HCEC 1CT (cell line): ENCODE data around the gene CHST11.
A peak's percentile ranks its signal among the peaks of the same experiment; 100 is the strongest.

ENCODE experiments used
- DNase-seq: peaks from one replicate; pipeline ENCODE4 v3.0.0-alpha.2; 2017

The CHST11 gene

DNA sequence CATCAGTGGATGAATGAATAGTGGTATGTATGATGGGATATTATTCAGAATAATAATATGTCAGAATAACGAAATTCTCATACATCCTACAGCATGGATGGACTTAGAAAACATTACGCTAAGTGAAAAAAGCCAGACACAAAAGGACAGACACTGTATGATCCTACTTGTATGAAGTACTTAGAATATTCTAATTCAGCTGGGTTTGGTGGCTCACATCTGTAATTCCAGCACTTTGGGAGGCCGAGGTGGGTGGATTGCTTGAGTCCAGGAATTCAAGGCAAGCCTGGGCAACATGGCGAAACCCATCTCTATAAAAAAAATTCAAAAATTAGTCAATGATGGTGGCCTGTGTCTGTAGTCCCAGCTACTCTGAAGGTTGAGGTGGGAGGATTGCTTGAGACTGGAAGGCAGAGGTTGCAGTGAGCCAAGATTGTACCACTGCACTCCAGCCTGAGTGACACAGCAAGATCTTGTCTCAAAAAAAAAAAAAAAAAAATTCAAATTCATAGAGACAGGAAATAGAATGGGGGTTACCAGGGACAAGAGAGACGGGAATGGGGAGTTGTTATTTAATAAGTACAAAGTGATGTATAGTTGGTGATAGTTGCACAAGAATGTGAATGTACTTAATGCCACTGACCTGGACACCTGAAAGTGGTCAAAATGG lies 132.3 kb downstream of the CHST11 start:
- DNase-seq = no peak

DNA sequence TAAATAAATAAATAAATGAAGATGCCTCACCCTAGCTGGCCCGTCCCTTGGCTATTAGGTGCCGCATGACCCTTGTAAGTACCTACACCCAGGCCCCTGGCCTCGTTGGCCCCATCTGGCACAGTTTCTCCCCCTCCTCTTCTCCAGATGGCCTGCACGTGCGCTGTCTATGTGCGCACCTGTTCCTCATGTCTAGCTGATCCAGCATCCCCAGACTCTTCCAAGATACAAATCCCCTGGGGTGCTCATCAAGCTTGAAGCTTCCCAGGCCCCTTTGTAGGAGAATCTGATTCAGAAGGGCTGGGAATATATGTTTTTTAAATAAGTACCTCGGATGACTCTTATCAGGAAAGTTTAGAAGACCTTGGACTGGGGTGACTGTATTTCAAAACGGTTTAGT lies 133.3 kb downstream of the CHST11 start:
- no peak for DNase-seq

DNA sequence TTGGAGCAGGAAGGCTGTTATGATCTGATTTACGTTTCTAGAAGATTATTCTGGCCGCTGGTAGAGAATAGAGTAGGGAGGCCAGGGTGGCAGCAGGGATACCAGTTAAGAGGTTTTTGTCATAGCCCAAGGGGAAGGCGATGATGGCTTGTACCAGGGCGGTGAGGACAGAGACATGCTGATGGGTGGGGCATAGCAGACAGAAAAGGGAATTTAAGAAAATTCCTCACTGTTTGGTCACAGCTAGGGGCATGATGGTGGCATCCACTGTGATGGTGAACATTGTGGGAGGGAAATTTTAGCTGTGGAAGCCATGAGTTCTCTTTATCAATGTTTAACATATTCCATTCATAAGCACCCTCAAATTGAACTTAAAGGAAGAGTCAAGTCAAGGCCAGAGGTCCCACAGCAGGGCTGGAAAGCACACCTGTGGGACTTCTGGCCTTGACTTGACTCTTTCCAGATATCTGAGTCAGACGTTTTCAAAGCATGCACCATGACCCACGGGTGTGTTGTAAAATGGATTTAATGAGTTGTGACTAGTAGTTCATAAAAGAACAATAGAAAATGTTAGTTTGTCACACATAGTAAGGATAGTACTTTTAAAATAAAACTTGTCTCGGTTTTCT lies 134.6 kb downstream of the CHST11 start:
- DNase-seq = no peak

GRCh38 chr12:104593482-104593881 lies 136.7 kb downstream of the CHST11 start:
- no peak for DNase-seq

- peak; percentile 91 for DNase-seq
Observed at GRCh38 chr12:104596134-104596799, 139.5 kb downstream of the CHST11 start.

- DNase-seq = no peak
Observed at GRCh38 chr12:104596898-104597843, 140.4 kb downstream of the CHST11 start.

- DNase-seq = no peak
Observed at GRCh38 chr12:104598342-104599271, 141.9 kb downstream of the CHST11 start.

- DNase-seq = no peak
Observed at GRCh38 chr12:104599272-104600035, 142.7 kb downstream of the CHST11 start.

GRCh38 chr12:104600036-104600712 lies 143.4 kb downstream of the CHST11 start:
- no peak for DNase-seq

- DNase-seq = no peak
Observed at GRCh38 chr12:104600790-104601739, 144.3 kb downstream of the CHST11 start.

GRCh38 chr12:104602406-104602805 lies 145.7 kb downstream of the CHST11 start:
- no peak for DNase-seq

GRCh38 chr12:104602896-104603295 lies 146.1 kb downstream of the CHST11 start:
- peak; percentile 25 for DNase-seq

DNA sequence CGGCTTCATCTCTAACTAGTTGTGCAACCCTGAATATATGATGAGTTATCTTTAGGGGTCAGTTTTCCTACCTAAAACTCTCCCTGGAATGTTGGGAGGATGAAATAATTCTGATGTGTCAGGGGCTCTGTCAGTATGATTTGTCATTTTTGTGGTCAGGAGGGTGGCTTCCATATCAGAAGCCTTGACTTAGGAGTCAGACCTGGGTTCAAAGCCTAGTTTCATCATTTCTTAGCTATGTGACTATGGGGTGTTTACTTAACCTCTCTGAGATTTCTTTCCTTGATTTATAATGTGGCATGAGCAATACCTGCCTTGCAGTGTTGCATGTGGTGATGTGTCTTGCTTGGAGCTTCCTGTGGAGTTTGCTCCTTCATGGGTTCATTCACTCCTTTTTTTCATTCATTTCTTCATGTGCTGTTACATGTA lies 146.8 kb downstream of the CHST11 start:
- DNase-seq = peak; percentile 95

DNA sequence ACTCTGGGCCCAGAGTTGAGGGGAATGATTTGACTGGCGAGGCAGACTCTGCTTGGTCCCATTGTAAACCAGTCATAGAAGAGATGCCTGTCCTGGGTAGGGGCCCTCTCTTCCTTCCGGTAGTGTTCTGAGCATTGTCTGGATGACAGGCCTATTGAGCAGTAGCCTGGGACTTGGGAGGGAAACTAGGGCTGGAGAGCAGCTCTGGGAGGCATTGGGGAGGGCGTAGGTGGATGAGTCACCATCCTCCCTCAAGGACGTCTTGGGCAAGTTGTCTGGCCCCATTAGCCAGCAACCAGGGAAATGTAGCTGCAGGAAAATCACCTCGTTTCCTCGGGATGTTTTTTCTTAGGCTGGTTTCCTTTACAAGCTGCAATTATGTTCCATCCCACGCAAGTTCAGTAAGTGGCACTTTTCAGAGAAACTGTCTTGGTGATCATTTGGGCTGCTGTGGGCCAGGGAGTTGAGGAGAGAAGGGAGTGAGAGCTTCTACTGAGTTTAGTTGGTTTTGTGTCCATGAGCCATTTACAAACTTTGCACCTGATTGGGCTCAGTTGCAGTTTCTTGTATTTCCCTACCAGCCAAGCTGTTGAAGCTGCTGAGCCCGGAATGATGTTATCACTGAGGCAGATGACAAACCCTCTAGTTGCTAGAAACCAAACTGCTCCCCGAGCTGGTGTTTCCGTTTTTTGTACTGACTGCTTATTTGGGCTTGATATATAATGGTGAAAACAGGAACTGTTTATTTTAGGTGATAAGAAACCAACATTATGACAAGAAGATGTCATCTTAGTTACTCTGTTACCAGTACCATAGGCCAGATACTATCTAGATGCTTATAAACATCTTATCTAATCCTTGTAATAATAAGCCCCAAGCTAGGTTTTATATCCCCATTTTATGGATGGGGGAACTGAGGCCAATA lies 147.6 kb downstream of the CHST11 start:
- peak; percentile 94 for DNase-seq

- no peak for DNase-seq
Observed at GRCh38 chr12:104604995-104605675, 148.4 kb downstream of the CHST11 start.

DNA sequence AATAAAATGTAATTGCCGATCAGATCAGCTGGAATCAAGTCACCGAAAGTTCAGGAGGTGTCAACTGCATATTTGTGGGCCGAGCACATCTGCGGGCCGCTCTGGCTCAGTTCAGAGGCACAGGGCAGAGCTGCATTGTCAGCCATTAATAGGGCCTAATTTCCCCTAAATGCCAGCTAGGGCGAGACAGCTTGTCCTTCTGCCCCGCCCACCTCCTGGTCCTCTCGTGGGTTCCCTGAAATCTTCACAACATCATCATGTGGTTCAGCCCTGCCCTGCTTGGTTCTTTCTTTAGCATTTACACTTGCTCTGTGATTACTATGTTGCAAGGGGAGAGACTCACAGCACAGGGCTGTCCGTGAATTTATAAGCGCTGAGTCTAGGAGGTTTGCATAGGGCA lies 148.9 kb downstream of the CHST11 start:
- no peak for DNase-seq

DNA sequence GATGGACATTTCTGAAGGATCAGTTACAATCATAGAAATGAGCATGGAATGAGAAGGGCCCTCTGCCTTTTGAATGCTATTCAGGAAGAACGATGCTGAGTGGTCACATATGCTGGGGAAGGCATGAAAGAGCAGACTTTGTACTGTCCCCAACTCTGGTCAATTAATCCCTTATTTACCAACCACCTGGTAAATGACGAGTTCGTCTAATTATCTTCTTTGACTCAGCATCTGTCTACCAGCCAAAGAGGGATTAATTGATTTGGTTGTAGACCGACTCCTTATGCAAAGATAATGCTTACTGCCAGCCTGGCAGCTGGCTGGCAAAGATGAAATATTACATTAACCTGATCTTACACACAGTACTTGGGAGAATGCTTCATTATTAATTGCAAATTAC lies 152.2 kb downstream of the CHST11 start:
- DNase-seq = no peak

DNA sequence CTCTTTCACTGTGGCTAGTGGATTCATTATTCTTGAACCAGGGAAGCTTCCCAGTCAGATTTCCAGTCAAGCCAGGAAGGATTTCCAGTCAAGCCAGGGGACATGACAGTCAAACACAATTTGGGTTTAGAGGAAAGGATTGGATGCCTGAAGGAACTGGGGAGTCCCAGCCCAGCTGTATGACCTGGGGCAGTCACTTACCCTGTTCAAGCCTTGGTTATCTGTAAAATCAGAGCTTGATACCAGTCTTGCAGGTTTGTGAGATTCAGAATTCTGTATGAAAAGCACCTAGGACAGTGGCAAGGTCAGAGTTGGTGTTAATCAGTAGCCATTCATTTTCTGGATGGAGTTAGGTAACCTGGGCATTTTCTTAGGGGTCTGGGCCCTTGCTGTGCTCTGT lies 152.7 kb downstream of the CHST11 start:
- no peak for DNase-seq
